C4-2B (cell line): ENCODE measurements around the gene AGBL3.

ENCODE experiments used
- ZFX ChIP-seq: fragments of 450-650 bp; IDR thresholded peaks from 2 replicates; pipeline ENCODE4 v1.6.1; 2017
- TF ChIP-seq, protein P1 (sequence below): fragments of 450-650 bp; conservative IDR thresholded peaks from 2 replicates; pipeline ENCODE4 v1.5.1; 2017; ENCODE audit warnings: mild to moderate bottlenecking

GRCh38 chr7:134985894-134986362 is 380 bp upstream of the AGBL3 start:
- TF ChIP-seq, protein P1, sequence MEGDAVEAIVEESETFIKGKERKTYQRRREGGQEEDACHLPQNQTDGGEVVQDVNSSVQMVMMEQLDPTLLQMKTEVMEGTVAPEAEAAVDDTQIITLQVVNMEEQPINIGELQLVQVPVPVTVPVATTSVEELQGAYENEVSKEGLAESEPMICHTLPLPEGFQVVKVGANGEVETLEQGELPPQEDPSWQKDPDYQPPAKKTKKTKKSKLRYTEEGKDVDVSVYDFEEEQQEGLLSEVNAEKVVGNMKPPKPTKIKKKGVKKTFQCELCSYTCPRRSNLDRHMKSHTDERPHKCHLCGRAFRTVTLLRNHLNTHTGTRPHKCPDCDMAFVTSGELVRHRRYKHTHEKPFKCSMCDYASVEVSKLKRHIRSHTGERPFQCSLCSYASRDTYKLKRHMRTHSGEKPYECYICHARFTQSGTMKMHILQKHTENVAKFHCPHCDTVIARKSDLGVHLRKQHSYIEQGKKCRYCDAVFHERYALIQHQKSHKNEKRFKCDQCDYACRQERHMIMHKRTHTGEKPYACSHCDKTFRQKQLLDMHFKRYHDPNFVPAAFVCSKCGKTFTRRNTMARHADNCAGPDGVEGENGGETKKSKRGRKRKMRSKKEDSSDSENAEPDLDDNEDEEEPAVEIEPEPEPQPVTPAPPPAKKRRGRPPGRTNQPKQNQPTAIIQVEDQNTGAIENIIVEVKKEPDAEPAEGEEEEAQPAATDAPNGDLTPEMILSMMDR: no peak
- no peak for TF ChIP-seq ZFX
